ENCODE data around the gene KLK6.
"Not testable (repeated sequence)": the region's sequence is repeated elsewhere in the genome, so short reads cannot be mapped to it uniquely, and the experiment has no call there.

Gene KLK6

DNA sequence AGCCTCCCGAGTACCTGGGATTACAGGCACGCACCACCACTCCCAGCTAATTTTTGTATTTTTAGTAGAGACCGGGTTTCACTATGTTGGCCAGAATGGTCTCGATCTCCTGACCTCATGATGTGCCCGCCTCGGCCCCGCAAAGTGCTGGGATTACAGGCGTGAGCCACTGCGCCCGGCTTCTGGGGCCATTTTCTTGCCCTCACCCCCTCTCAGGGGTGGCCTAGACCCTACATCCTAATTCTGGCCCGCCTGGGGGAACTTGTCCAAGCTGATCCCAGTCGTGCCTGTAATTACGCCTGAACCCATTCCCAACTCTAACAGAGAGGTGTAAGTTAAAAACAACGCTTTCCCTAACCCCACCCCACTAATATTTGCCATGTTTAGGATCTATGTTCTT lies 15.0 kb upstream of the KLK6 start:
- not testable (repeated sequence) for DNase-seq

DNA sequence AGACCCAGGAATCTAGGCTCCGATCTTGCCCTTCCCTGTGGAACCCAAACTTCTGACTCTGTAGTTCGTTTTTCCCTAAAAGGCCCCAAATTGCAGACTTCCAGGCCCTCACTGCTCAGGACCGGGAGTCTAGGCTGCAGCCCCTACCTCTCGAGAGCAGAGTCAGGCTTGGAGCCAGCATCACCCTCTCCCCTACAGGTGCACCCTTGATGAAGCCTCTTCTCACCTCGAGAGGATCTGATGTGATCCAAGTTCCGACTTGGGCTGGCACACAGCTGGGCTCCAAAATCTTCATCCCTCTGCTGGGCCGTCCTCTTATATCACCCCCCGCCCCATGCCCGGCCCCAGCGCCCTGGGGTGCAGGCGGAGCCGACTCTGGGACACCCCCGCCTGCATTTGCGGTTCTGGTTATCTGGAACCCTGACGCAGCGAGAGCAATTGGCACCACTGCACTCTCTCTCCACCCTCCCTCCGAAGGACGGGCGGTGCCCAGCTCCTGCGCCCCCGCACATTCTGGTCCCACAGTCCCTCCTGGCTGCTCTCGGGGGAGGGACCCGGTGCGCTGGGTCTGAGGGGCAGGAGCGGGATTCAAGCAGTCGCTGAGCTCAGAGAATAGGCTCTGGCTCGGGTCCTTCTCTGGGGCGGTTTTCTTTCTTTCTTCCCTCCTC lies 14.4 kb upstream of the KLK6 start, which contains the start of gene KLK7:
Gene KLK7, minus strand, starts transcription at position 293 of the 668 bp plus-strand sequence. CDS start 1,518 bp downstream, outside the sequence.
- no peak for DNase-seq

DNA sequence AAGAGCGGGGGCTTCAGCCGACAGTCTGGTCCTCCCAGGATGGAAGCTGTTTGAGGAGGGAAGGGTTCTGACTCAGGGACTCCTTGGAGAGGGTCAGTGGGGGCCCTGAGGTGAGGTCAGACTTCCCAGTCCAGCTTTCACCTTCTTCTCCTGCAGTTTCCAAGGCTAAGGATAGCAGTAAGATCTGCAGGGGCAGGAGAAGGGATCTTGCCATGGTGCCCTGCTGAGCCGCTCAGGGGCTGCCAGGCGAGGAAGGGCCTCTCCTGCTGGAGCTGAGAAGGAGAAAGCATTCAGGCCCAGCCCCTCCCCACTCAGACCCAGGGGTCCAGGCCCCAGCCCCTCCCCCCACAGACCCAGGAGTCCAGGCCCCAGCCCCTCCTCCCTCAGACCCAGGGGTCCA lies 12.8 kb upstream of the KLK6 start:
- DNase-seq = no peak

DNA sequence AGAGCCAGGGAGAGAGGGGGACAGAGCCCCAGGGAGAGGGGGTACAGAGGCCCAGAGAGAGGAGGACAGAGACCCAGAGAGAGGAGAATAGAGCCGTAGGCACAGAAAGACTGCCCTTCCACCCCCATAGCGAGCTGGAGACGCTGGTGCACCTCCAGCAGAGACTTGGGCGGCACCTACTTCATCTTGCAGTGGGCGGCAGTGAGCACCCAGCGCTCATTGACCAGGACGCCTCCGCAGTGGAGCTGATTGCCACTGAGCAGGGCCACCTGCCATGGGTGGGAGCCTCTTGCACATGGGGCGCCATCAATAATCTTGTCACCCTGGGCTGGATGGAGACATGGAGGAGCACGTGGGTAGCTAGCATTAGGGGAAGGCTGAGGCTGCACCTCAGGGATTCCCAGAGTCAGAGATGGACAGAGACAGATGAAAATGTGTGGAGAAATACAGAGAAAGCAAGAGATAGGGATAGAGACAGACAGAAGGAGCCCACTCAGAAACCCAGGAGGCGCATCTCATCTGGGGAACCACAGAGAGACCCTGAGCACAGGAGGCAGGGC lies 12.3 kb upstream of the KLK6 start:
- no peak for DNase-seq

DNA sequence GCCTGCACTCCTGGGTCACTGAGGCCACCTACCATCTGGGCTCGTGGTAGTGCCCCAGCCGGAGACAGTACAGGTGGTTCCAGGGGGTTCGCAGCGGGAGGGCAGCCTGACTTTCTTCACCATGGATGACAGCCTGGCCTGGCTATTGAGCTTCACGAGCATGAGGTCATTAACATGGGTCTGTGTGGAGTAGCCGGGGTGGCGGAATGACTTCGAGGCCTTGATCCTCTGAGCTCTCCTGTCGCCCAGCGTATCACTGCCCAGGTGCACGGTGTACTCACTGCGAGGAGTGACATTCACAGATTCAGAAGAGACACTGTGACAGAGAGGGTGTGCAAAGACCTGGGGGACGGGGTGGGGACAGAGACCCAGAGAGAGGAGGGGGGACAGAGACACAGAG lies 10.8 kb upstream of the KLK6 start:
- DNase-seq = no peak

DNA sequence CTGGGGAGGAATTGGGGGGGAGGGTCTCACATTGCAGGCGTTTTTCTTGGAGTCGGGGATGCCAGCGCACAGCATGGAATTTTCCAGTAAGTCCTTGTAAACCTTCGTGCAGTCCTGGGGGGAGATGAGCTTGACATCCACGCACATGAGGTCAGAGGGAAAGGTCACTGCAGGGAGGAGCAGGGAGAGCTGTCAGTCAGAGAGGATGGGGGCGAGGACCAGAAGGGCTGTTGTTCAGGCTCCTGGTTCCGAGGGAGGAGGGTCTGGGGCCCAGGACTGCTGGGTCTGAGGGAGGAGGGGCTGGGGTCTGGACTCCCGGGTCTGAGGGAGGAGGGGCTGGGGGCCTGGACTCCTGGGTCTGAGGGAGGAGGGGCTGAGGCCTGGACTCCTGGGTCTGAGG lies 10.4 kb upstream of the KLK6 start:
- DNase-seq = no peak

DNA sequence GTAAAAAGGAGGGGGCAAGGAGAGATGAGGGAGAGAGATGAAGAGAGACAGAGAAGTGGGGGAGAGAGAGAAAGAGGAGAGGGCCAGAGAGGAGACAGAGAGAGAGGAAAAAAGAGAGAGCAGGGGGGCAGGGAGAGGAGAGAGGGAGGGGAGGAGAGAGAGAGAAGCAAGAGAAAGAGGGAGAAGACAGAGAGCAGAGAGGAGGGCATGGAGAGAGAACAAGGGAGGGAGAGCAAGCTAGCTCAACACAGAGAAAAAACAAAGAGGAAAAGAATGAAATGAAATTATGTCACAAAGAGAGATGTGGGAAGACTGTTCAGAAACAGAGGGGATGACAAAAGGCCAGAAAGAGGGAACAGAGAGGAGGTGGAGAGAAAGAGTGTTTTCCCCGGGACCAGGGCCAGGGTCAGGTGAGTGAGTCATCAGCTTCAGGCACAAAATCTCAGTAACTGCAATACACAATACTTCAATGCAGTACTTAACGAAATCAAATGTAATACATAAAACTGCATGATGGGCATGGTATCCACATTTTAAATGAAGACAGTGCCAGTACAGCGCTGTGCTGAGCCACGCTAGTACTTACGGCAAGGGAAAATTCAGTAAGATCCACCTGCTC lies 9.5 kb upstream of the KLK6 start:
- no peak for DNase-seq

DNA sequence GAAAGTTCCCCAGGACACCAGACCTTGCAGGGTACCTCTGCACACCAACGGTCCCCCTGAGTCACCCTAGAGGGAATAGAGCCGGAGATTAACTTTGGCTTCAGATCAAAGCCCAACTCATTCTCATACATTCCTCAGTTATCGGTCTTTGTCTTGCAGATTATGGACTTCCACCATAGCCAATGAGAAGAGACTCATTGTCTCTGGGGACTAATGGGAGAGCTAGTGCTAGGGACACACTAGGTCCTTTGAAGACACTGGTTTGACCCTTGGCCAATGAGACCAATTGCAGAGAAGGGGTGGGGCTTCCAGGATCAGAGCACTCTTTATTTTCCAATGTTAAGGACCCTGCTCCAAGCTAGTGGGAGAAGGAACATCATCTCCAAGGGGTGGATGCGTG lies 8.2 kb upstream of the KLK6 start:
- DNase-seq = no peak

DNA sequence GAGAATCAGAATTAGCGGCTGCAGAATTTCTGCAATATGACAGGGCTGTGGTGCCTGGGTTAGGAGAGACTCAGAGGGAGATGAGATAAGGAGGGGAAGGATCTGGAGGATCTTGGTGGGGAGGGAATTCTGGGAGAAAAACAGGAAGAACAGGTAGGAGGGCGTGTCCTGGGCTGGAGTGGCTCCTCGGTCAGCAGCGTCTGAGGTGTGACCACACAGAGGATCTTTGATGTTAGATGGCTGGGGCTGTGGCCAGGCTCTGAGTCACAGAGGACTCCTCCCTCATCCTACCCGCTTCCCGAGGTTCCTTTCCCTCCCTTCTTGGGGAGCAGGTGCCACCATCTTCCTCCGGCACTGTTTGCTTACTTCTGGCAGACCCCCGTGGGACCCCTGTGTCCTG lies 6.4 kb upstream of the KLK6 start:
- no peak for DNase-seq

DNA sequence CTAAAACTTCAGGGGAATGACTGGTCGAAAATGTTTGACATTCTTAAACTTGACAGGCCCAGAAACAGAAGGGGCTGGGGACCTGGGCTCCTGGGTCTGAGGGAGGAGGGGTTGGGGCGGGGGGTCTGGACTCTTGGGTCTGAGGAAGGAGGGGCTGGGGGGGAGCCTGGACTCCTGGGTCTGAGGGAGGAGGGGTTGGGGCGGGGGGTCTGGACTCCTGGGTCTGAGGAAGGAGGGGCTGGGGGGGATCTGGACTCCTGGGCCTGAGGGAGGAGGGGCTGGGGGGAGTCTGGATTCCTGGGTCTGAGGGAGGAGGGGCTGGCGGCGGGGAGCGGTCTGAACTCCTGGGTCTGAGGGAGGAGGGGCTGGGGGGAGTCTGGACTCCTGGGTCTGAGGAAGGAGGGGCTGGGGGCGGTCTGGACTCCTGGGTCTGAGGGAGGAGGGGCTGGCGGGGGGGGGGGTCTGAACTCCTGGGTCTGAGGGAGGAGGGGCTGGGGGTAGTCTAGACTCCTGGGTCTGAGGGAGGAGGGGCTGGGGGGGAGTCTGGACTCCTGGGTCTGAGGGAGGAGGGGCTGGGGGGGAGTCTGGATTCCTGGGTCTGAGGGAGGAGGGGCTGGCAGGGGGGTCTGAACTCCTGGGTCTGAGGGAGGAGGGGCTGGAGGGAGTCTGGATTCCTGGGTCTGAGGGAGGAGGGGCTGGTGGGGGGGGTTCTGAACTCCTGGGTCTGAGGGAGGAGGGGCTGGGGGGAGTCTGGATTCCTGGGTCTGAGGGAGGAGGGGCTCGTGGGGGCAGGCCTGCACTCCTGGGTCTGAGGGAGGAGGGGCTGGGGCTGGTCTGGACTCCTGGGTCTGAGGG lies 5.5 kb upstream of the KLK6 start:
- no peak for DNase-seq

DNA sequence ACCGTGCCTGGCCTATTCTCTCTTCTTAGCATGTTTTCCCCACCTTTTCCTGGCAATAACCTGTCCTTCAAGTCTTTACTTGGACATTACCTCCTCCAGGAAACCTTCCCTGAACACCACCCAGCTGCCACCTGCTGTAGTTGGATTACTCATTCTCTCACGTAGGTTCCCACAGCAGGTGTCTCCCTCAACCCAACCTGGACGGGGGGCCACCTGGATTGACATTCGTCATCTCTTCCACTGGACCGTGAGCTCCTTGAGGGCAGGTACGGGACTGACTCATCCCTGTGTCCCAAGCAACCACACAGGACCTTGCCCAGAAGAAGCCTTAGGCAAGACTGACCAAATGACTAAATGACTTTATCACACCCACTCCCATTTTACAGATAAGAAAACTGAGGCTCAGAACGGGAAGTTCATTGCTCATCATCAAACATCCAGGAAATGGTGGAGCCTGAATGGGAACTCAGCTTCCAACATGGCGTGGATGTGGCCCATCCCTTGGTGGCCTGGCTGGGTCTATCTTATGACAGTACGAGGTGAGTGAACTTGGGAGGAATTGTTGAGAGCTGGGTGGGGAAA lies 3.5 kb upstream of the KLK6 start:
- no peak for DNase-seq

DNA sequence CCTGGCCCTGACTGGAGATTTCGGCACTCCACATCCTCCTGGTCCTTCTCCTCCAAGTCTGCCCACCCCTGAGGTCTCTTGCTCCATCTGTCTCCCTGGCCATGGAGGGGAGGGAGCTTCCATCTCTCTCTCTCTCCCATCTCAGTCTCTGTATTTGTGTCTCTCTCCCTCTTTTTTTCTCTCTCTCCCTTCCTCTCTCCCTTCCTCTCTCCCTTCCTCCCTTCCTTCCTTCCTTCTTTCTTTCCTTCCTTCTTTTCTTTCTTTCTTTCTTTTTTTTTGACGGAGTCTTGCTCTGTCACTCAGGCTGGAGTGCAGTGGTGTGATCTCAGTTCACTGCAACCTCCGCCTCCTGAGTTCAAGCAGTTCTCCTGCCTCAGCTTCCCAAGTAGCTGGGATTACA lies 419 bp upstream of the KLK6 start:
- DNase-seq = not testable (repeated sequence)

DNA sequence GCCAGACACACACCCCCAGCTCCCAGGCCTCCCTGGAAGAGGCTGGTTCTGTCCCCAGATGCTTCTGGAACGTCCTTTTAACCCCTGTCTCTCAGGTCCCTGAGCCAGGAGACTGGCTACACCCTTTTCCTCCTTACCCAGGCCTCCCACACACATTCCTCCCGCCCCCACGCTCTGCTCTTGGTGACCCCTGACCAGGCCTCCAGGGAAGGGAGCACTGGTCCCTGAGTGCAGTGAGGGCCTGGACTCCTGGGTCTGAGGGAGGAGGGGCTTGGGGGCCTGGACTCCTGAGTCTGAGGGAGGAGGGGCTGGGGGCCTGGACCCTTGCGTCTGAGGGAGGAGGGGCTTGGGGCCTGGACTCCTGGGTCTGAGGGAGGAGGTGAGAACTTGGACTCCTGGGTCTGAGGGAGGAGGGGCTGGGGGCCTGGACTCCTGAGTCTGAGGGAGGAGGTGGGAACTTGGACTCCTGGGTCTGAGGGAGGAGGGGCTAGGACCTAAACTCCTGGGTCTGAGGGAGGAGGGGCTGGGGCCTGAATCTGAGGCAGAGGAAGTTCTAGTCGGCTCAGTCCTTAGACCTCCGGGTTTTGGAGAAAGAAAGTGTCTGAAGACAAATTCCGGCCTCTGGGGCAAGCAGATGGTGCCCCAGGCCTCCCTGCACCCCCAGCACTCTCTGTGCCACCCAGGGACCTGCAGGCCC lies 527 bp downstream of the KLK6 start:
- DNase-seq = no peak

DNA sequence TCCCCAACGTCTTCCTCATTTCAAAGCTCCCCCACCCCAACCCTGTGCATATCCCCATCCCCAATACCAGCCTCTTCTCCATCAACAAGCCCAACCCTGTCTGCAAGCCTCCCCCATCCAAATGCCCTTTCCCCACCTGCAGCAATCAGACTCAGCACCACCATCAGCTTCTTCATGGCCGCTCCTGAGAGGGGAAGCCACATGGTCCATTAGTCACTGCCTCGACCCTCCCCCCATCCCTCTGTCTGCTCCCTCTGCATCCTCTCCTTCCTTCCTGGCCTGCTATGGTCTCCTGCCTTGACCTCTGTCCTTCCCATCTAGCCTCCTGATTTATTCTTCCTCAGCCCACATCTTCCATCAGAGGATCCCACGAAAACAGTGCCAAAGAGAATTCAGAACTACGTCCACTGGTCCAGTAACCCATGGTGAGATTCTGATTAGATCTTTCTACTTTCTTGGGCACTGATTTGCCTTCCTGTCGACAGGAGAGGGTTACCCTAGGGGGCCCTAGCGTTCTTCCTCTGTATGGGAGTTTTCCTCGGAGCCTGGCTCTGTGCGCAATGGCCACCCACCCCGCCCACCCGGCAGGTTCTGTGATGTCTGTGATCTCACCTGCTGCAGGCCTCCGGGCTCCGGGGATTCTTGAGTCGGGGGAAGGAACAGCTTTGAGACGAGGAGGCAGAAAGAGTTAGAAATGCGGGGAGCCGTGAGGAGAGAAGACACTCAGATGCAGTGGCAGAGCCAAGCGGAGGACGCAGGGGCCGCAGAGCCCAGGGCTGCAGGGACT lies 1.3 kb downstream of the KLK6 start:
- no peak for DNase-seq

DNA sequence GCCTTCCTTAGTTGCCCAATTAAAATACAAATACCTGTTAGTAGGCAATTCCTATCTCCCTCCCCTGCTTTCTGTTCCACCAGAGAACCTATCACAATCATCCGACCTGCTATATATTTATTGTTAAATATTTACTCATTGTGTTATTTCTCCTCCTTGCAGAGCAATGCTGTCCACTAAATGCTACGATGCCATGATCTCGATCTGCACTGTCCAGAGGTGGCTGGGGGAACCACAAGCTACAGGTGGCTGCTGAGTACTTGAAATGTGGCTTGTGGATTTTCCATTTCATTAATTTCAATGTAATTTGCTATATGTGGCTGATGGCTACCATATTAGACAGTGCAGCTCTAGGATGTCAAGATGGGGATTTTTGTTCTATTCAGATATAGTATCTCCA lies 5.1 kb downstream of the KLK6 start:
- no peak for DNase-seq

DNA sequence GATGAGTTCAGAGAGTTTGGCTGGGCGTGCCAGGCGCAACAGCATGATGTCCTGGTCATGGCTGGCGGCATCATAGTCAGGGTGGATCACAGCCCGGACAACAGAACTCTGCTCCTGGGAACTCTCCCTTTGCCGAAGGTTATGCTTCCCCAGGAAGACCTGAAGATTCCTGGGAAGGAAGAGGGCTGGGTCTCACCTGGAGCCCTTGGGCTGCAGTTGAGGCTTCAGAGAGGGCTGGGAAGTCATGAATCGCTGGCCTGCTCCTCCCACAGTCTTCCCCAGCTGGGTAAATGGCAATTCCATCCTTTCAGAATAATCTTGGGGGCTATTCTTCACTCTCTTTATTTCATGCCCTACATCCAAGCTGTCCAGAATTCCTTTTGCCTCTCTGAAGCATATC lies 6.0 kb downstream of the KLK6 start:
- no peak for DNase-seq

DNA sequence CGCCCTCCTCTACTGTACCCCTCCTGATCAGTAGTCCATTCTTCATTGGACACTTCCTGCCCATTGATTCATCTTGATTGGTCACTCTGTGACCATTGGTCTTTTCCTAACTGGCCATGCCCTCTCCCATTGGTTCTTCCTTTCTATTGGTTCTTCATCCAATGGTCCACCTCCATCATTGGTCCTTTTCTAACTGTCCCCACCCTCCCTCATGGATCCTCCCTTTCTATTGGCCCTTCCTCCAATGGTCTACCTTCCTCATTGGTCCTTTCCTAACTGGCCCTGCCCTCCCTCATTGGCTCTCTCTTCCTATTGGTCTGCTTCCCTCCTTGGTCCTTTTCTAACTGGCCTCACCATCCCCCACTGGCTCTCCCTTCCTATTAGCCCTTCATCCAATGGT lies 7.1 kb downstream of the KLK6 start:
- no peak for DNase-seq

DNA sequence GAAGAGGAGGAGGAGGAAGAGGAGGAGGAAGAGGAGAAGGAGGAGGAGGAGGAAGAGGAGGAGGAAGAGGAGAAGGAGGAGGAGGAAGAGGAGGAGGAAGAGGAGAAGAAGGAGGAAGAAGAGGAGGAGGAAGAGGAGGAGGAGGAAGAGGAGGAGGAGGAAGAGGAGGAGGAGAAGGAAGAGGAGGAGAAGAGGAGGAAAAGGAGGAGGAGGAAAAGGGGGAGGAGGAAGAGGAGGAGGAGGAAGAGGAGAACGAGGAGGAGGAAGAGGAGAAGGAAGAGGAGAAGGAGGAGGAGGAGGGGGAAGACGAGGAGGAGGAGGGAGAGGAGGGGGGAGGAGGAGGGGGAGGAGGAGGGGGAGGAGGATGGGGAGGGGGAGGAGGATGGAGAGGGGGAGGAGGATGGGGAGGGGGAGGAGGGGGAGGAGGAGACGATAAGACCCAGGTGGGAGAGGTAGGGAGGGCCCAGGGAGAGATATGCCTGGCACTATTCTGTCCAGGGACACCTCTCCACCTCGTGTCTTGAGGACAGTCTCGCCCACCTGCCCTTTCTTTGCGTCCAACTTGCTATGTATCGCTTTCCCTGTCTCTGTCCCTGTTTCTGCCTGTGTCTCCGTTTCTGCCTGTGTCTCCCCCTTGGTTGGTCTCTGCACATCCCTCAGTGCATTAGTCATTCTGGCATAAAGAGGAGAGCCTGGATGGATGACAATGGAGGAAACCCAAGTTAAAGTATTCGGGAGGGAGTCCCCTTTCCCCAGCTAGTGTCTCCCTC lies 9.5 kb downstream of the KLK6 start:
- DNase-seq = no peak

DNA sequence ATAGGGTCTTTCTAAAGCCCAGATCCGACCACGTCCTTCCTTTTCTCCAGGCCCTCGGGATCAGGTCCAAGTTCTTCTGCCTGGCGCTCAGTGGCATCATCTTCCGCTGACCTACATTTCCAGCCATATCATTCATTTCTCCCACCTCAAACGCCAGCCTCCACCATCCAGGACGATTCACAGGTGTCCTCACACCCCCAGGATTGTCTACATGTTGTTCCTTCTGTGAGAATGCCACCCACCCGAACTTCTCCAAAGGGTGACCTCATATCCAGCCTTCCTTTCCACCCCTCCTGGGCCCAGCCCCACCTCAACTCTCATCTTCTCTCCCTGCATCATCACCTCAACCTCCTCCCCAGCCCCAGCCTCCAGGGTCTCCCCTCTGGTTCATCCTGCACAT lies 11.8 kb downstream of the KLK6 start:
- DNase-seq = no peak

DNA sequence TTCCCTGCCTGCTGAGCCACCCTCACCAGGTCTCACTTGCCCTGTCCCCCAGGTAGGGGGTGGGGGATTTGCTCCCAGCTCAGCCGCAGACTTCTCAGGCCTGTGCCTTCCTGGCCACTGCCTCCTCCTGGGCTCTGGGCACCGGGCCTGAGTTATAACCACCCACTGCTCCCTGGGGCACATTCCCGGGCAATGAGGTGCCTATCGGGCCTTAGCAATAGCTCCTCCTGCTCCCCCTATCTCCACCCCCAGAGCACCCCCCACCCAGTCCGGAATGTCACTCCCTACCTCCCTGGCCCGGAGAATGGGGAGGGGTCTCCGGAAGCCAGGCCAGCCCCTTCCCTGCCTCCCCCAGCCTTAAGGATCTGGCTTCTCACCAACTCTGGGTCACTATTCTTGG lies 16.5 kb downstream of the KLK6 start, which contains the start of gene KLK5:
Gene KLK5, minus strand, starts transcription at position 129 of the 400 bp plus-strand sequence. CDS start 381 bp downstream, outside the sequence.
- no peak for DNase-seq

DNA sequence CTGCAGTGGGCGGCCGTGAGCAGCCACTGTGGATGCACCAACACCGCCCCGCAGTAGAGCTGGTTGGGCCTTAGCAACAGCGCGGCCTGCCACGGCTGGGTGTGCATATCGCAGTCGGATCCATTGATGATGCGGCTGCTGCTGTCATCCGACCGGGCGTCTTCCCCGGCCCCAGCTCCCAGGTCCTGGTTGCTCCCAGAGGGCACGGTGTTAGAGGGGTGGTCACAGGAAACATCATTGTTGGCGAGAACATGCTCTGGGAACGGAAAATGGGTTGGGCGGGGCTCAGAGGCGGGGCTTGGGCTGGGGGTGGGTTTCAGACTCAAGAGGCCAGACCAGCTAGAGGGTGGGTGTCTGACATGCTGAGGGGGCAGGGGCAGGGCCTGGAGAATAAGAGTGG lies 19.5 kb downstream of the KLK6 start:
- no peak for DNase-seq

All from NCI-H2171 (cell line).